Right ventricle myocardium superior (tissue), 1 donor: Measurements from ENCODE around the gene TRMT1. TPM values are rescaled to one million over a fixed set of nuclear protein-coding genes. Genes with fewer than 3 reads are reported as not detected.

ENCODE experiments used
- ATAC-seq: fragments of 200-7000 bp; cut with Tn5 transposase; one replicate; pipeline ENCODE4 v1.9.1; 2020; ENCODE audit warnings: mild to moderate bottlenecking; ENCODE audit not compliant: poor library complexity
- DNase-seq: peaks from one replicate; pipeline ENCODE4 v3.0.0-alpha.2; 2020
- intact Hi-C: fragments of 100-400 bp; cut with DNase I; formaldehyde crosslinking; loops from one replicate; pipeline ENCODE4 v1.11.2; 2022
- total RNA-seq: library from RNA; stranded (reverse); fragmentation: NEBNext Ultra II Directional; extraction: Animal tissue kit (Norgen Biotek cat#: 25700); gene quantifications from one replicate; pipeline ENCODE4 v1.2.1, GENCODE V29; 2021
- donor health status: DM: no; HTN: yes; CAD: no; lungs with severe emphysema.

The TRMT1 gene
- total RNA-seq, 1 donor from 2014 or later = 18.4 TPM

- intact Hi-C loops = no loop called here
- DNase-seq (no peak), ATAC-seq (no peak)
These were observed 14.4 kb upstream of the TRMT1 start for GRCh38 chr19:13130886-13131490.

DNA sequence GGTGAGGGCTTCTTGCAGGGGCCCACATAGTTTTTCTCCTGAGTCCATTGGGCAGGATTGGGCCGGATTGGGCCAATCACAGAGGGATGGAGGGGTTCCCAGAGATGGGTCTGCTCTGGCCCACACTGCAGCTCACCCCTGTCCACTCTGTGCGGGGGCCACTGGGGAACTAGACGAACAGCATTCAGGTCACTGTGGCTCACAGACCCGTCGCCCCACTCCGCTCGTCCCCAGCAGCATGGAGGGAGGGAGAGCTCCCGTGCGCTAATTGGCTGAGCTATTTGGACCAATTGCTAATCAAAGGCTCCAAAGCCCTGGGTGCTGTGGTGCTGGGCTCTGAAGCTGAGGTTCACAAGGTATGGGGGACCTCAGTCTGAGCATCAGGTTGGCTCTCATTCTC, 12.8 kb upstream of the TRMT1 start:
- intact Hi-C loops = no loop called here
- no peak for ATAC-seq

GRCh38 chr19:13128583-13128982, 12.0 kb upstream of the TRMT1 start:
- DNase-seq = no peak
- intact Hi-C loops = no loop called here
- peak; percentile 37 for ATAC-seq

More for the DNA sequence above, 12.8 kb upstream of the TRMT1 start:
- no peak for DNase-seq

DNA sequence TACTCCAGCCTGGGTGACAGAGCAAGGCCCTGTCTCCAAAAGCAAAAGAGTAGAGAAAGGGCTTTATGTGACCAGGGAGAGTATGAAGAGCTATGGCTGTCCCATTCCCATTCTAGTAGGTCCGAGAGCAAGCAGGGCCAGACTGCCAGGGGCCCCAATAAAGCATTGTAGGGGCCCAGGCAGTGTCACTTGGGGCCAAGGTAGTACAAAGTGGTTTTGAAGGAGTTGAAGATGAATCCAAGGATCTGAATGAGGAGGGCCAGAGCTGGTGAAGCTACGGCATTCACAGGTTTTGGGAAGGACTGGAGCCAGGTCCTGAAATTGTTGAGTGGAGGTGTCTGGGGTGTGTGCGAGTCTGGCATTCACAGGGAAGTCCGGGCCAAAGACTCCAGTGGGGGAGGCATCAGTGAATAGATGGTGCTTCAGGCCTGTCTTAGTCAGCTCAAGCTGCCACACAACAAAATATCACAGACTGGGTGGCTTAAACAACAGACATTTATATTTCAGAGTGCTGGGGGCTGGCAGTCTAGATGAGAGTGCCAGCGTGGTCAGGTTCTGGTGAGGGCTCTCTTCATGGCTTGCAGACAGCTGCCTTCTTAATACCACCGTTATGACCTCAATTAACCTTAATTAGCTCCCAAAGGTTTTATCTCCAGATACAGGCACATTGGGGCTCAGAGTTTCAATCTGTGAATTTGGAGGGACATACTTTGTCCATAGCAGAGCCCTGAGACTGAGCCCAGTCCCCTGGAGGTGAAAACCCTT, 11.5 kb upstream of the TRMT1 start:
- intact Hi-C loops = no loop called here
- DNase-seq (no peak), ATAC-seq (peak; percentile 18)

DNA sequence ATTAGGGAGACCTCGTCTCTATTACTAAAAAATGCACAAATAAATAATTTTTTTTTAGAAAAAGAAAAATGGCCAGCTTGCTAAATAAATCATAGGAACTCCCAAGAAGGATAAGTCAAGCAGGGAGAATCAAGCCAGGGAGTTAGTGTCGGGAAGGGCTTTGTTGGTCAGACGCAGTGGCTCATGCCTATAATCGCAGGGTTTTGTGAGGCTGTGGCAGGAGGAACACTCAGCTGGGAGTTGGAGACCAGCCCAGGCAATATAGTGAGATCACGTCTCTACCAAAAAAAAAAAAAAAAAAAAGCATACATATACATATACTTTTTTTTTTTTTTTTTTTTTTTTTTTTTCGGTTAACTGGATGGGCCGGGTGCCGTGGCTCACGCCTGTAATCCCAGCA, 10.5 kb upstream of the TRMT1 start:
- ATAC-seq (no peak), DNase-seq (no peak)
- intact Hi-C loops = no loop called here

DNA sequence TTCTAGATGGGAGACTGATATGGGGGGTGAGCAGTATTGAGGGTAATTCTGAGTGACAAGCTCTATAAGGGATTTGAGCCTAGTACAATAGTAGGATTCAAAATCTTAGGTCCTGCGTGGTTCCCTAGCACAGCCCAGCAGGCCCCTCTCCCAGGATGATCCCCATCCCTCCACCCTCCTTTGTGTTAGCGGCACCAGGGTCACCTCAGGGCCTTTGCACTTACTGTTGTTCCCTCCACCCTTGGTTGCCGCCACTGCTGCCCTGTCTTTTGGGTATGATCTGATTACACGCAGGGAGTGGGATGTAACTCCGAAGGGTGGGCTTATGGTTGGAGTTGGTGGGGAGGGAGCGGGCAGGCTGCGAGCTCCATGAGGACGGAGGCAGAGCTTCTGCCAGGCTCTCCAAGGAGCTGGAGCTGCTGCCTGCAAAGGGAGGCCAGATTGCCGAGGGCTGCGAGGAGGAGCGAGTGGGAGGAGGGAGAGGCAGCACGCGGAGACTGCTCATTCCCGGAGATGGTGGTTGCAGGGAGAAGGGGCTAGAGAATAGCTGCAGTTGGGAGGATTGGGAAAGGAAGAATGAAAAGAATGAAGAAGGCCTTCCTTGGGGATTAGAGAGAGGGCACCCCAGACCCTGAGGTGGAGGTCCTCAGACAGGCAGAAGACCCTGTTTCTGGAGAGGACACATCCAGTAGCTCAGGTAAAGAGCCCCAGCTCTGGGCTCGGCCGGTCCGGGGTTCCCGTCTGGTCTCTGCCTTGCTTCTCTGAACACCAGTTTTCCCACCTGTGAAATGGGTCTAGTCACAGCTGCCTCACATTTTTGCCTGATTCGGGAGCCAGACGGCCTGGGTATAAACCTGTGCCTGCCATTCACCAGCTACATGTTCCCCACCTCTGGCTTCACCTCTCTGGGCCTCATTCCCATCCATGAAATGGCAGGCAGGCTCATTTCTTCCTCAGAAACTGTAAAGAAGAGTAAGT, 6.7 kb upstream of the TRMT1 start:
- intact Hi-C loops = no loop called here
- DNase-seq (no peak), ATAC-seq (no peak)

DNA sequence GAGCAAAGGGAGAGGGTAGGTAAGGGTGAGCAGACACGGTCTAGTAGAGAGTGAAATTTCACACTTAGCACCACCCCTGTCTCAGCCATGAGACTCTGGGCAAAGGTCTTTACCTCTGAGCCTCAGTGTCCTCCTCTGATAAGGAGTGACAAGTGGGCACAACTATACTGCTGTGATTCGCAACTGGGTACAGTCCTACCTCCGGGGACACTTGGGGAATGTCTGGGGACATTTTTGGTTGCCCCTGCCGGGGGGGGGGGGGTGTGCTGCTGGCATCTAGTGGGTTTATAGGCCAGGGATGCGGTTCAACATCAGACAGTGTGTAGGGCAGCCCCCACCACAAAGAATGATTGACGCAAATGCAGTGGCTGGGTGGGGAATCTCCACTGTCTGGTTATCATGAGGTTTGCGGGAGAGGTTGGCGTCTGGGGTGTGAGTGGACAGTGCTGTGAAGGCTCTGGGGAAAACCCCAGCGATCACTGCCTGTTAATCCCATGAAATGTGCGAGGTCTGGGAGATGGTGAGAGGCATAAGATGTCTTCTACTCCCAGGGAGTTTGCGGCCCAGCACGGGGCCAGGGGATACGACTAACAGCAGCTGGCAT, 5.8 kb upstream of the TRMT1 start:
- DNase-seq = no peak
- no peak for ATAC-seq
- intact Hi-C loops = no loop called here

DNA sequence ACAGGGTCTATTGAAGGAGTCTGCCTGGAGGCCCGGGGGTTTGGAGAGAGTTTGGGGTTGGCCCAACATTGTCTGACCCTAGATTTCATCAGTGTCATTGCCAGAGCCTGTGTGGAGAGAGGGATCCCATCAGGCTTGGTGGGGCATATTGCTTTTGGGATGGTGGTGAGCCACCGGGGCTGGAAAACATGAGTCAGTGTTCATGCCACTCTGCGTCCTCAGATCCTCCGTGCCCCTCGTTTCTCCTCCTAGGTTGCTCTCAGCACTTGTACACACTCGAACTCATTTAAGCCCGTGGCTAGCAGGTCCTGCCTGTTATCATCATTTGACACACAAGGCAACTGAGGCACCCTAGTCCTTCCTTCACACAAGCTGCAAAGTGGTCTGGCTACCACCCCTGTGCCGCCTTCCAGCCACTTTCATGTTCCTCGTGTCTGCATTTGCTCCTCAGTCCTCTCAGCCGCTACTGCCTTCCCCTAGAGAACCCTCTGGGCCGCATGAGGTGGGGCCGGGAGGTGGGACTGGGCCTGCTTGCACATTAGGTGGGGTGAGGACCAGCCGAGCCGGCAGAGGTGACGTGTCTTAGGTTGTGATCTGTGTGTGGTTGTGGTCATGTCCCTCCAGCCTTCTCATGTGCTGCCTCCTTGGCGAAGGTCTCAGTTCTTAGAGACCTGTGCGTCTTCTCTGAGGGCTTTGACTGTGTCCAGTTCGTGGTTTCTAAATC, 5.2 kb upstream of the TRMT1 start:
- ATAC-seq (no peak), DNase-seq (no peak)
- intact Hi-C loops = no loop called here

DNA sequence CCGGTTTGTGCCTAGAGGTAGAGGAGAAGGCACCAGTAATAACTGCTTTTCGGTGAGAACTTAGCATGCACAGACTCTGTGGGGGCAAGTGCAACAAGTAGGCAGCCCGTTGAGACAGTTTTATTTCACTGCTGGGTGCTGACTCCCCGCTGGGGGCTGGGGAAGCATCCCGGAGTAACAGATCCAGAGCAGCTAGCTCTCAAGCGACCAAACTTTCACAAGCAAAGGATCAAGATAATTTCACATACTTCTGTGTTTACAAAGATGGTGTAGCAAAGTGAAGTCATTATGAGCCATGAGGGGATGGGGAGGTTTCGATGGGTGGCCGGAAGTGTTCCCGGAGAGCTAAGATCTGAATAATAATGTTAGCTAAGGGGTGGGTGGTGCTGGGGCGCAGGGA, 4.3 kb upstream of the TRMT1 start:
- ATAC-seq (no peak), DNase-seq (no peak)
- intact Hi-C loops = no loop called here

DNA sequence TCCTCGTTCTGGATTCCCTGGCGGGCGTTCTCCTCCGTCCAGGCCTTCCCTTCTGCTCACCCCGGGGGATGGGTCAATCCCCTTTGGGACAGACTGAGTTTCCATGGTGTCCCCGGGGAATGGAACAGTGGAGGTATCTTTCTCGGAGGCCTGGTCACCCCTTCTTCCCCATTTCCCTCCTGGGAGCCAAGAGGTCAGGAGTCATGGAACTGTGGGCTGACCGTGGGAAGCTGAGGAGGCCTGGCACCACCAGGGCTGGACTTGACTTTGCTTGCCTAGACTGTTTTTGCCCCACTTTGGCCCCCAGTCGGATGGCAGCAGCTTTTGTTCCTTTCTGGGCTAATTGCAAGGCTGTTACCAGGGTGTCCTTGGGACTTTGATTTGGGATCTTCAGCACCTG, 3.5 kb upstream of the TRMT1 start:
- intact Hi-C loops = no loop called here
- ATAC-seq = no peak

DNA sequence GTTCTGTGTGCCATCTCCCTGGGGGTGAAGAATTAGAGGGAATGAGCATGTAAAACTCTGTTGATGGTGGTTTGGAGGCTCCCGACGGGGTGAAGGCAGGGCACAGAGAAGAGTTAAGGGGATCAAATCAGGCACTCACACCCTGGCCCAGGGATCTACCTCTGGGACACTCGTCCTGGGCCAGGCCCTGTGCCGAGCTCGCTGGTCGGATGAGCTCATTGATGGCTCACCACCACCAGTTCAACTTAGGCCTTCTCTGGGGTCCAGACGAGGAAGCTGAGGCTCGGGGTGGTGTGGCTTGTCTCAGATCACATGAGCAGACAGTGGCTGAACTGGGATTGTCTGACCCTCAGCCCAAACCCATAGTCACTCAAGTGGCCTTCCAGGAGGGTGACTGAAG, 3.1 kb upstream of the TRMT1 start:
- no peak for ATAC-seq
- no peak for DNase-seq
- intact Hi-C loops = no loop called here

More for the DNA sequence above, 3.5 kb upstream of the TRMT1 start:
- DNase-seq = no peak

- no peak for ATAC-seq
- intact Hi-C loops = no loop called here
These were observed 2.1 kb upstream of the TRMT1 start for GRCh38 chr19:13118424-13119193.

DNA sequence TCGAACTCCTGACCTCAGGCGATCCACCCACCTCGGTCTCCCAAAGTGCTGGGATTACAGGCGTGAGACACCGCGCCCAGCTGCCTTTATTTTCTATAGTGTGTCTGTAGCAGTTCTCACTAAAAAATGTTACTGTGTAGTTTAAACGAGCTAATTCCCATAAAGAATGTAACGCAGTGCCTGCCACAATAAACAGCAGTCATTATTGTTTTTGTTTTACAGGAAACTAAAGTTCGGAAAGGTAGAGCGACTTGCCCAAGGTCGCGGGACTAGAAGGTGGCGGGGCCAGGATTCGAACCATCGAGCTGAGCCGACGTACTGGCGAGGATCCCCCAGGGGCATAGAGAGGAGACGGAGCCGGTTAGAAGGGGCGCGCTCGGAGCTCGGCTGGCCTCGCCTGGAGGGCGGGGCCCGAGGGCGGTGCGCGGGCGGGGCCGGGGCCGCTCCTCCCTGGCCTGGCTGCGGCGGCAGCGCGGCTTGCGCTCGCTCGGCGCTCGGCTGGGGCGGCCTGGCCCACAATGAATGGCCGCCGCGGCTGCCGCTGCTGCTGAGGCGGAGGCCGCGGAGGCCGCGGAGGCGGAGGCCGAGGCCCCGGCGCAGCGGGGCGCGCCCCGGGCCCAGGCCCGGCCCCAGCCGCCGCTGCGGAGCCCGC, 1.4 kb upstream of the TRMT1 start, which contains the start of gene NACC1:
TSS of gene NACC1 (plus strand) at position 493 of the 652 bp plus-strand sequence. CDS start 16,944 bp downstream, outside the sequence.
- intact Hi-C loops = no loop called here
- ATAC-seq = peak; percentile 97
- peak; percentile 94 for DNase-seq

More at GRCh38 chr19:13118424-13119193, 2.1 kb upstream of the TRMT1 start:
- DNase-seq = no peak

DNA sequence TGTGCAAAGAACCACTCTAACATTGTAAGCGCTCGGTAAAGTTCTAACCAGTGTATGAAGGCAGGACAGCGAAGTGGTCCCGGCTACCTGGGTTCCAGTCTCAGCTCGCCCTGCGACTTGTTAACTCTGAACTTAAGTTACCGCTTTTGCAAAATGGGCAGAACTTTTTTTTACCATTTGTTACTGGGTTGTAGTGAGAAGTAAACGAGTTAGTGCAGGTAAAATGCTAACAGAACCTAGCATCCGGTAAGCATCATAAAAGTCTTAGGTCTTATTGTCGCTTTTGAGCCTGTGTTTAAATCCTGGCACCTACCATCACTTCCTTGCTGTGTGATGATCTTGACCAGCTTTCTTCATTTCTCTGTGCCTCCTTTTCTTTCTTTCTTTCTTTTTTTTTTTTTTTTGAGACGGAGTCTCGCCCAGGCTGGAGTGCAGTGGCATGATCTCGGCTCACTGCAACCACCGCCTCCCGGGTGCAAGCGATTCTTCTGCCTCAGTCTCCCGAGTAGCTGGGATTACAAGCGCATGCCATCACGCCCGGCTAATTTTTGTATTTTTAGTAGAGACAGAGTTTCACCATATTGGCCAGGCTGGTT, 734 bp upstream of the TRMT1 start:
- ATAC-seq (peak; percentile 18), DNase-seq (no peak)
- intact Hi-C loops = no loop called here

DNA sequence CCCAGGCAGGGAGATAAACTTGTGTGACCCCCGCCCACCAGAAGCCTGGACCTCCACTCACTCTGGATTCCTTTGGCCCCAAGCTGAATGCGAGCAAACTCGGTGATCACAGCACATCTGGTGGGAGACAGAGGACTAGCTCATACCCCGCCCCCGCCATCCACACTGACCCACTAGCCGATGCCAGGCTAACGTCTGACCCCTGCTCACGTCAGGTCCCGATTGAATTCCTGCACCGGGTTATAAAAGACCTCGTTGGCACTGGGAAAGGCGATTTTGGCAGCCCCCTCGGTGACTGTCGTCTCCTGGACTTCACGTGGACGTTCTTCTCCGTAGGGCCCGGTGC, 631 bp downstream of the TRMT1 start:
- DNase-seq = no peak
- ATAC-seq = no peak
- intact Hi-C loops = no loop called here

DNA sequence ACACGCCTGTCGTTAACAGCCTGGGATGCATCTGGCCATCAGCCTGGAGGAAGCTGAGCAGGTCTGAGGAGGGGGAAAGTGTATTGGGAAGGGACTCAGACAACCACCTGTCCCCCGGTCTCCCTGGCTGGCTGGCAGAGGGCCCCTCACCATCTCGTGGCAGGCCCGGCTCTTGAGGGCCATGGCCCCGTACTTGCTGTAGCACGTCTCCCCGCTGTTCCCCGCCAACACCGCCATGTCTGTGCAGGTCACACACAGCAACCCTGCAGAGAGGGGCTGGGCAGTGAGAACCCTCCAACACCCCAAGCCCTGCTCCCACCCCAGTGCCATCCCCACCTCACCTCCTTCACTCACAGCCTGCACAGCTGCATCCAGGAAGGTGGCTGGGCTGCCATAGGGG, 4.0 kb downstream of the TRMT1 start:
- ATAC-seq (no peak), DNase-seq (no peak)
- intact Hi-C loops = no loop called here

- DNase-seq (no peak), ATAC-seq (no peak)
- intact Hi-C loops = no loop called here
These were observed 6.4 kb downstream of the TRMT1 start for GRCh38 chr19:13110099-13110610.
